A549 (cell line): Measurements from ENCODE around the gene TMEM91.

Experiments
- CEBPB ChIP-seq, 2 experiments: fragments of >200 bp in 1 of 2; sonication (Bioruptor Twin) in 1 of 2; formaldehyde crosslinking in 1 of 2; IDR thresholded peaks; 2 replicates each; pipeline ENCODE4 v1.6.1; 2012 to 2016
- JUNB ChIP-seq: fragments of >200 bp; sonication (Bioruptor Twin); formaldehyde crosslinking; IDR thresholded peaks from 2 replicates; pipeline ENCODE4 v1.6.1; 2016
- POLR2A ChIP-seq: IDR thresholded peaks from 2 replicates; pipeline ENCODE4 v1.6.1; 2012; ENCODE audit warnings: mild to moderate bottlenecking, low read length
- RNF2 ChIP-seq: fragments of 200-600 bp; sonication (generic); IDR thresholded peaks from 2 replicates; pipeline ENCODE4 v1.6.1; 2016; ENCODE audit warnings: low read depth, mild to moderate bottlenecking, antibody characterized with exemption, moderate library complexity, borderline replicate concordance

DNA sequence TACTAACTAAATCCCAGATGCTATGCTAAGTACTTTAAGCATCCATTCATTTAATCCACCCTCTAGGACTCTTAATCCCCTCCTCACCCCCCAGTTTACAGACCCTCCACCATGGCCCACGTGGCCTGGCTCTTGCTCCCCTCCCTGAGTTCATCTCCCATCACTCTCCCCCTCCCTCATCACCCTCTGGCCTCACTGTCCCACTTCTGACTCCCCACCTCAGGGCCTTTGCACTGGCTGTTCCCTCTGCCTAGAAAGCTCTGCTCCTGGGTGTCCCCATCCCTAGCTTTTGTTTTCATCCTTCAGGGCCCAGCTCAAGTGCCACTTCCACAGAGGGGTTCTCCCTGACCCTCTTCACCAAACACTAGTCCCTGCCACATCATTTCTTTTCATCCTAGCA lies 16.6 kb upstream of the TMEM91 start:
- TF ChIP-seq CEBPB (IDR thresholded peaks at IDR 0.05) = no peak
- TF ChIP-seq POLR2A = no peak
- no peak for TF ChIP-seq JUNB
- no peak for TF ChIP-seq RNF2
